Activated naive CD8-positive, alpha-beta T cell treated with anti-CD3 and anti-CD28 coated beads, Interleukin-2, amount 10 ng/mL, durations not matched to agents 7 days and 5 days (primary cell): ENCODE measurements around the gene SLC25A21. TPM values are rescaled to one million over a fixed set of nuclear protein-coding genes. Genes with fewer than 3 reads are reported as not detected.

Experiments
- ATAC-seq: fragments of 150-1000 bp; cut with Tn5 transposase; one replicate; pipeline ENCODE4 v1.10.0; 2021; ENCODE audit warnings: low read depth, moderate library complexity
- POLR2A ChIA-PET: fragments of 350-600 bp; sonication (Branson Sonifier 250); formaldehyde crosslinking; loops from one replicate; lab custom pipeline; 2021; ENCODE audit warnings: antibody characterized with exemption; lab: Charles Lee
- DNase-seq: peaks from one replicate; pipeline ENCODE4 v3.0.0; 2021
- H3K27ac Mint-ChIP-seq: one replicate; pipeline ENCODE4 v1.8.0; 2022; ENCODE audit warnings: mild to moderate bottlenecking, mixed read lengths
- H3K27me3 Mint-ChIP-seq: one replicate; pipeline ENCODE4 v1.8.0; 2022; ENCODE audit warnings: mild to moderate bottlenecking, moderate library complexity, mixed read lengths
- H3K36me3 Mint-ChIP-seq: one replicate; pipeline ENCODE4 v1.8.0; 2021; ENCODE audit warnings: mild to moderate bottlenecking, mixed read lengths
- H3K4me1 Mint-ChIP-seq: one replicate; pipeline ENCODE4 v1.8.0; 2021; ENCODE audit warnings: mixed read lengths
- H3K4me3 Mint-ChIP-seq: one replicate; pipeline ENCODE4 v1.8.0; 2022; ENCODE audit warnings: mild to moderate bottlenecking, moderate library complexity, mixed read lengths
- H3K9me3 Mint-ChIP-seq: one replicate; pipeline ENCODE4 v1.8.0; 2021; ENCODE audit warnings: mixed read lengths
- total RNA-seq, 2 experiments: library from RNA; stranded (reverse); gene quantifications; one replicate each; pipeline ENCODE4 v1.2.3, GENCODE V29; 2021

Gene SLC25A21
- total RNA-seq, 2 experiments from 2014 or later = not detected

GRCh38 chr14:37027188-37027824 is 145.1 kb downstream of the SLC25A21 start:
- H3K4me1 Mint-ChIP-seq = no peaks in the 10 kb centered on the region
- H3K9me3 Mint-ChIP-seq = peaks cover 2% of the 10 kb centered on the region
- H3K4me3 Mint-ChIP-seq = no peak overlapping the region
- no peaks in the 10 kb centered on the region for H3K36me3 Mint-ChIP-seq
- no peaks in the 10 kb centered on the region for H3K27me3 Mint-ChIP-seq
- no peak overlapping the region for H3K27ac Mint-ChIP-seq
- ATAC-seq (no peak), DNase-seq (no peak)
- POLR2A ChIA-PET = no interaction called here

GRCh38 chr14:37023875-37024565 is 148.4 kb downstream of the SLC25A21 start:
- DNase-seq (no peak), ATAC-seq (no peak)
- Mint-ChIP-seq H3K4me3 (no peak overlapping the region), H3K27ac (no peak overlapping the region), H3K9me3 (peaks cover 2% of the 10 kb centered on the region), H3K4me1 (no peaks in the 10 kb centered on the region), H3K27me3 (no peaks in the 10 kb centered on the region), H3K36me3 (no peaks in the 10 kb centered on the region)
- POLR2A ChIA-PET = no interaction called here

GRCh38 chr14:37021390-37021789 is 151.0 kb downstream of the SLC25A21 start:
- POLR2A ChIA-PET = no interaction called here
- no peak for DNase-seq

GRCh38 chr14:37019488-37019887 is 152.9 kb downstream of the SLC25A21 start:
- Mint-ChIP-seq H3K27ac (no peak overlapping the region), H3K36me3 (no peaks in the 10 kb centered on the region), H3K9me3 (peaks cover 3% of the 10 kb centered on the region), H3K4me1 (no peaks in the 10 kb centered on the region), H3K27me3 (no peaks in the 10 kb centered on the region), H3K4me3 (no peak overlapping the region)
- ATAC-seq (no peak), DNase-seq (no peak)
- POLR2A ChIA-PET = no interaction called here

More at GRCh38 chr14:37021390-37021789, 151.0 kb downstream of the SLC25A21 start:
- Mint-ChIP-seq H3K4me1 (no peaks in the 10 kb centered on the region), H3K4me3 (no peak overlapping the region), H3K27me3 (no peaks in the 10 kb centered on the region), H3K9me3 (peaks cover 3% of the 10 kb centered on the region), H3K36me3 (no peaks in the 10 kb centered on the region), H3K27ac (no peak overlapping the region)
- ATAC-seq = no peak

DNA sequence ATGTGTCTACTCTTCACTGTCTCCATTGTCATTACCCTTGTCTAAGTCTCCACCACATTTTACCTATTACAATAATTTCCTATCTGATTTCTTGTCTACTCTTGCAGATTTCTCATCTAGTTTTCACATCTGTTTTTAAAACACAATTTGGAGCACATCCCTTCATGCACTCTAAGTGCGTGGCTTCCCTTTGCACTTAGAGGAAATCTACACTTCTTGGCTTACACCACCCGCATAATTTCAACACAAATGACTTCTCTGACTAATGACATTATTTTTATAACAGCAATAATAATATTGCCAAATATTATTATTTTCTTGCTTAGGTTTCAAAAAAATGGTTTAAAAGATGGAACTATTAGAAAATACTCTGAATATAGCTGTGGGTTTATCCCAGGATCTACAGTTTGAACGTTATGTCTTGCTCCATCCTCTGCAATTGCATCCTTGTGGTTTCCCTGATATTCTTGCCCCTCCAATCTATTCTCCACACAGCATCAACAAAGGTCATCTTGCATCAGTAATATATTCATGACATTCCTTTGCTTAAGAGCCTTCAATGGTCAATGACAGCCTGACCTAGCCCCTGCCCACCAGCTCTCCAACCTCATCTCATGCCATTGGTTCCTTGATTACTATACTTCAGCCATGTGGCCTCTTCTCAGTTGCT is 153.7 kb downstream of the SLC25A21 start:
- no peak overlapping the region for H3K4me3 Mint-ChIP-seq
- H3K27ac Mint-ChIP-seq = no peak overlapping the region
- POLR2A ChIA-PET = no interaction called here
- no peak for ATAC-seq
- peaks cover 2% of the 10 kb centered on the region for H3K9me3 Mint-ChIP-seq
- DNase-seq = no peak
- no peaks in the 10 kb centered on the region for H3K36me3 Mint-ChIP-seq
- H3K4me1 Mint-ChIP-seq = no peaks in the 10 kb centered on the region
- no peaks in the 10 kb centered on the region for H3K27me3 Mint-ChIP-seq

DNA sequence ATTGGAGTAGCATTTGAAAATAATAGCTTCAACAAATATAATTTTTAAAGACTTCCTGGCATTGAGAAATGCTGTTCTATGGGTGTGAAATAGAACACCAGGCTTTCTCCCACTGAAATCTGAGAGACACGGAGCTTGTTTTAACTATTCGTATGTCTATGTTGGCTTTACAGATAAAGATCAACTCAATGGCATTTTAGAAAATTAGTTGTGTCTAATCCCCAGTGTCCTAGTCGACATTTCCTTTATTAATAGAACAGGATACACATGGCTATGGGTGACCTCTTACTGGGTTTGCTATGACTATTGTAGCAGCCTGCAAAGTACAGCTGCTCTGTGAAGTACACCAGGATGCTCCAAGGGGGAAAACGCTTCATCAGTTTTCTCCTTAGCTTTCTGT is 159.3 kb downstream of the SLC25A21 start:
- ATAC-seq (no peak), DNase-seq (no peak)
- H3K4me3 Mint-ChIP-seq = no peak overlapping the region
- no peak overlapping the region for H3K27ac Mint-ChIP-seq
- no peaks in the 10 kb centered on the region for H3K36me3 Mint-ChIP-seq
- no peaks in the 10 kb centered on the region for H3K27me3 Mint-ChIP-seq
- H3K4me1 Mint-ChIP-seq = no peaks in the 10 kb centered on the region
- POLR2A ChIA-PET = no interaction called here
- no peaks in the 10 kb centered on the region for H3K9me3 Mint-ChIP-seq

GRCh38 chr14:36998686-36999085 is 173.7 kb downstream of the SLC25A21 start:
- H3K27me3 Mint-ChIP-seq = no peaks in the 10 kb centered on the region
- H3K4me1 Mint-ChIP-seq = no peaks in the 10 kb centered on the region
- no peaks in the 10 kb centered on the region for H3K36me3 Mint-ChIP-seq
- H3K27ac Mint-ChIP-seq = no peak overlapping the region
- ATAC-seq (no peak), DNase-seq (no peak)
- H3K4me3 Mint-ChIP-seq = no peak overlapping the region
- no peaks in the 10 kb centered on the region for H3K9me3 Mint-ChIP-seq
- POLR2A ChIA-PET = no interaction called here

GRCh38 chr14:36997843-36998242 is 174.6 kb downstream of the SLC25A21 start:
- Mint-ChIP-seq H3K4me1 (no peaks in the 10 kb centered on the region), H3K36me3 (no peaks in the 10 kb centered on the region), H3K27me3 (no peaks in the 10 kb centered on the region), H3K27ac (no peak overlapping the region), H3K4me3 (no peak overlapping the region), H3K9me3 (no peaks in the 10 kb centered on the region)
- no peak for DNase-seq
- ATAC-seq = no peak
- POLR2A ChIA-PET = no interaction called here

GRCh38 chr14:36996857-36997590 is 175.4 kb downstream of the SLC25A21 start:
- POLR2A ChIA-PET = no interaction called here
- no peak overlapping the region for H3K27ac Mint-ChIP-seq
- no peaks in the 10 kb centered on the region for H3K4me1 Mint-ChIP-seq
- H3K4me3 Mint-ChIP-seq = no peak overlapping the region
- no peaks in the 10 kb centered on the region for H3K36me3 Mint-ChIP-seq
- no peak for ATAC-seq
- no peaks in the 10 kb centered on the region for H3K9me3 Mint-ChIP-seq
- H3K27me3 Mint-ChIP-seq = no peaks in the 10 kb centered on the region
- DNase-seq = no peak

DNA sequence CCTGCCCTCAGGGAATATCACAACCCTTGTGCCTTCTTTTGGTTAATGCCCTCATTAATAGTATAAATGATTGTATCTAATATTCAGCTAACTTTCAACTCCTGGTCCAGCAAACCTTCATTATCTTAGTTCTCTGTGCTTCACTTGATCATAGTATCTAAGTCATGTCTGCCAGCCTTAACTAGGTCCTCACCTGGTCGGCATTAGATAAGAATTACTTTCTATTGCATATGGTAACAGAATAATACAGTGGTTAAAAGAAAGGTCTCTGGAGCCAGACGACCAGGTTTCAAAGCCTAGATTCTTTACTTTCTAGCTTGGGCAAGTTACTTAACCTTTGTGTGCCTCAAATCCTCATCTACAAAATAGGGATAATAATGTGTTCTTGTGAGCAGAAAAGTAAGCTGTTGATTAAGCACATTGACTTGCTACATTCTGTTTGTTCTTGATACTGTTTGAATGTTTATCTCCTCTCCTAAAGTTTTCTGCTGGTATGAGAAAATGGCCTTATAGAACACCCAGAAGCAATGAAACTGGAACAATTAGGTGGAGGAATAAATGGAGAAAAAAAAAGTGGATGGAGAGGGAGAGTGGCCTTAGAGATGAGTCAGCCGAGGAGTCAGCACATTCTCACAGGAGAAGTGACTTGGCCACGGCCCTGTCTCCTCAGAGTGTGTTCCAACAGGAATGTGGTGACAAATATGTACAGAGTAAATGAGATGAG is 176.1 kb downstream of the SLC25A21 start:
- ATAC-seq (no peak), DNase-seq (no peak)
- no peaks in the 10 kb centered on the region for H3K27me3 Mint-ChIP-seq
- no peak overlapping the region for H3K4me3 Mint-ChIP-seq
- no peaks in the 10 kb centered on the region for H3K9me3 Mint-ChIP-seq
- H3K27ac Mint-ChIP-seq = no peak overlapping the region
- POLR2A ChIA-PET = no interaction called here
- no peaks in the 10 kb centered on the region for H3K4me1 Mint-ChIP-seq
- no peaks in the 10 kb centered on the region for H3K36me3 Mint-ChIP-seq

DNA sequence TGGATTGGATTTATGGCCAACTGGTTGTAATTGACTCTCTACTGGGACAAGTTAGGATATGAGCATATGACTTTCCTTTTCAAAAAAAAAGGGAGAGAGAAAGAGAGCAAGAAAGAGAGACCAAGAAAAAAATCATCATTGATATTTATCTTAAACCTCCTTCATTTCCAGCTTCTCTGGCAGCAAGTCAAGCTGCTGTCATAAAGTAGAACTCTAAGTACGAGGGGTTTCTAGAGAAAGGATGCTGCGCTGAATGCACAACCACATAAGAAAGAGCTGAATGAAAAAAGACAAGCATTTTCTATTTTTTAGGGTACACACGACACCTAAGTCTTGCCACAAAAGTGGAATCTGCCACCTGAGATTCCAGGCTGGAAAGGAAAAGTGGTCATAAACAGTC is 182.6 kb downstream of the SLC25A21 start:
- DNase-seq (no peak), ATAC-seq (no peak)
- H3K36me3 Mint-ChIP-seq = no peaks in the 10 kb centered on the region
- no peaks in the 10 kb centered on the region for H3K27me3 Mint-ChIP-seq
- no peak overlapping the region for H3K27ac Mint-ChIP-seq
- H3K9me3 Mint-ChIP-seq = no peaks in the 10 kb centered on the region
- H3K4me1 Mint-ChIP-seq = no peaks in the 10 kb centered on the region
- H3K4me3 Mint-ChIP-seq = no peak overlapping the region
- POLR2A ChIA-PET = no interaction called here

GRCh38 chr14:36988989-36989388 is 183.4 kb downstream of the SLC25A21 start:
- POLR2A ChIA-PET = no interaction called here
- Mint-ChIP-seq H3K9me3 (no peaks in the 10 kb centered on the region), H3K4me3 (no peak overlapping the region), H3K4me1 (no peaks in the 10 kb centered on the region), H3K36me3 (no peaks in the 10 kb centered on the region), H3K27ac (no peak overlapping the region), H3K27me3 (no peaks in the 10 kb centered on the region)
- no peak for ATAC-seq
- DNase-seq = no peak

DNA sequence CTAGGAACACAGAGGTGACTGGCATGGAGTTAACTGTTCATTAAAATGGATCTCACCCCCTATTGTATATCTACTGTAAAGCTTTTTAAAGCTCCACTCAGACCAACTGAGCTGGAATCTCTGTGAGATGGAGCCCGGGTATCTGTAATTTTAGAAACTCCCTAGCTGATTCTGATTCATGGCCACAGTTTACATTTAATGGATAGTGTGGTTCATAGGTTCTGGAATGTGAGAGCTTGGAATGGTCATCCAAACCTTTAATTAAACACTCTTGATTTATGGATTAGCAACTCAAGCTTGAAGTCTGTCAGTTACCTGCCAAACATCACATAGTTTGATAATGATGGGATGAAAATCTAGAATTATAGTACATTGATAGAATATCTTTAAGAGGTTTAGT is 183.8 kb downstream of the SLC25A21 start:
- Mint-ChIP-seq H3K4me3 (no peak overlapping the region), H3K27ac (no peak overlapping the region), H3K27me3 (no peaks in the 10 kb centered on the region), H3K9me3 (no peaks in the 10 kb centered on the region), H3K4me1 (no peaks in the 10 kb centered on the region), H3K36me3 (no peaks in the 10 kb centered on the region)
- POLR2A ChIA-PET = no interaction called here
- no peak for ATAC-seq
- DNase-seq = no peak
